ENCODE measurements around the gene ZMAT5. TPM values are rescaled to one million over a fixed set of nuclear protein-coding genes. Genes with fewer than 3 reads are reported as not detected.

ZMAT5 gene
- total and polyA plus RNA-seq, 9 of the 15 experiments (the other 6 are each of a cell fraction or from before 2014, with no cell fraction given): 2.0 to 25.2 (median 11.9) TPM

- TF ChIP-seq ZBTB11 (CRISPR knock-in tag; IDR thresholded peaks at IDR 0.05) (peak in 1 of 3 experiments; percentile 46; a peak in 1 of 6 replicates), AFF1 (IDR thresholded peaks at IDR 0.05; ENCODE audit: low read depth in 1 of 2, partially characterized antibody in 2 of 2) (peak in 1 of 2 experiments; percentile 62), ATF2 (CRISPR knock-in tag; IDR thresholded peaks at IDR 0.05) (no peak), TCF3 (CRISPR knock-in tag; IDR thresholded peaks at IDR 0.05) (peak; percentile 98), RCOR1 (IDR thresholded peaks at IDR 0.05; ENCODE audit: borderline replicate concordance in 1 of 2, low read depth in 2 of 2, low read length in 2 of 2) (peak; percentile 84 to 98), E2F1 (CRISPR knock-in tag; IDR thresholded peaks at IDR 0.05) (no peak), MAFG (tag; conservative IDR thresholded peaks at IDR 0.05) (peak; percentile 65), PHB (CRISPR knock-in tag; IDR thresholded peaks at IDR 0.05) (no peak), ARID3B (CRISPR knock-in tag; IDR thresholded peaks at IDR 0.05; ENCODE audit: borderline replicate concordance) (no peak), CREM (IDR thresholded peaks at IDR 0.05; ENCODE audit: low read depth) (peak; percentile 57), MYC (IDR thresholded peaks at IDR 0.05; ENCODE audit: low read depth, low read length) (0 out of 2 replicates have a peak, but pooled peaks have one; percentile 20), MYC (CRISPR knock-in tag; IDR thresholded peaks at IDR 0.05; ENCODE audit: borderline replicate concordance, low read depth) (no peak), HMG20B (CRISPR knock-in tag; IDR thresholded peaks at IDR 0.05) (no peak)
Measured at GRCh38 chr22:29780748-29781676, 14.2 kb upstream of the ZMAT5 start (continued).
